ENCODE results near the gene SH3GL2. TPM values are rescaled to one million over a fixed set of nuclear protein-coding genes. Genes with fewer than 3 reads are reported as not detected.

The SH3GL2 gene
- total and polyA plus RNA-seq, 4 donors, result 0.06 to 0.08 TPM; not detected in 2

- no peak for TF ChIP-seq RXRA (IDR thresholded peaks at IDR 0.05)
- TF ChIP-seq, protein P1, sequence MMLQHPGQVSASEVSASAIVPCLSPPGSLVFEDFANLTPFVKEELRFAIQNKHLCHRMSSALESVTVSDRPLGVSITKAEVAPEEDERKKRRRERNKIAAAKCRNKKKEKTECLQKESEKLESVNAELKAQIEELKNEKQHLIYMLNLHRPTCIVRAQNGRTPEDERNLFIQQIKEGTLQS (IDR thresholded peaks at IDR 0.05), result no peak
- no peak for TF ChIP-seq GABPA (IDR thresholded peaks at IDR 0.05 in 1 of 2, conservative IDR thresholded peaks at IDR 0.05 in 1 of 2)
- no peak for TF ChIP-seq ZBTB33 (IDR thresholded peaks at IDR 0.05)
- no peak for TF ChIP-seq NR2F2 (IDR thresholded peaks at IDR 0.05)
- Histone ChIP-seq H3K4me1 (ENCODE audit: control insufficient read depth in 4 of 4, insufficient read depth in 4 of 4, low read length in 3 of 4) (no peaks in the 10 kb centered on the region), H3K36me3 (ENCODE audit: control insufficient read depth in 4 of 4, insufficient read depth in 3 of 4, low read depth in 1 of 4, low read length in 3 of 4) (no peaks in the 10 kb centered on the region), H3K9ac (ENCODE audit: low read depth in 1 of 2, low read length in 2 of 2) (no peak overlapping the region), H3K9me3 (ENCODE audit: control insufficient read depth in 4 of 4, low read length in 3 of 4) (no peaks in the 10 kb centered on the region), H3K27me3 (ENCODE audit: control insufficient read depth in 4 of 4, insufficient read depth in 4 of 4, low read length in 3 of 4) (no peaks in the 10 kb centered on the region), H3K27ac (ENCODE audit: low read depth in 1 of 2, low read length in 2 of 2) (no peak overlapping the region), H3K4me3 (ENCODE audit: low read depth in 1 of 3, low read length in 3 of 3) (no peak overlapping the region)
- DNase-seq (ENCODE audit: low spot score), result no peak
- 39% methylated on average over 2 of the region's 2 CpGs for whole genome bisulfite sequencing
Measured at GRCh38 chr9:17832812-17833211, 253.9 kb downstream of the SH3GL2 start.

DNA sequence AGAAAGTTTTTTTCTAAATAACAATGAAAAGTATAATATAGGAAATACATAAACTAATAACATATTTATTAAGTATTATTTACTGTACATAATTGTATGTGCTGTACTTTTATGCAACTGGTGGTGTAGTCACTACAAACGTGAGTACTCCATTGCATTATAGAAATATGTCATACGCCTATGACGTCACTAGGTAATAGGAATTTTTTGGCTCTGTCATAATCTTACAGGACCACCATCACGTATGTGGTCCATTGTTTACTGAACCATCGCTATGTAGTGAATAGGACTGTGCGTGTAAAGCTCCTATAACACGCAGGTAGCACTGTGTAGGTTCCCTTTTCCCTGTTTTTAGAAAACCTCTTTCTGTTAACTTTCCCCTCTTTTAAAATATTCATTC, 255.0 kb downstream of the SH3GL2 start:
- H3K27me3 ChIP-seq (ENCODE audit: control insufficient read depth in 4 of 4, insufficient read depth in 4 of 4, low read length in 3 of 4), result no peaks in the 10 kb centered on the region
- 88% methylated on average over 7 of the region's 7 CpGs for WGBS

More for the DNA sequence above, 255.0 kb downstream of the SH3GL2 start:
- Histone ChIP-seq H3K27ac (ENCODE audit: low read depth in 1 of 2, low read length in 2 of 2) (no peak overlapping the region), H3K9ac (ENCODE audit: low read depth in 1 of 2, low read length in 2 of 2) (no peak overlapping the region), H3K36me3 (ENCODE audit: control insufficient read depth in 4 of 4, insufficient read depth in 3 of 4, low read depth in 1 of 4, low read length in 3 of 4) (no peaks in the 10 kb centered on the region), H3K4me1 (ENCODE audit: control insufficient read depth in 4 of 4, insufficient read depth in 4 of 4, low read length in 3 of 4) (no peaks in the 10 kb centered on the region), H3K4me3 (ENCODE audit: low read depth in 1 of 3, low read length in 3 of 3) (no peak overlapping the region), H3K9me3 (ENCODE audit: control insufficient read depth in 4 of 4, low read length in 3 of 4) (no peaks in the 10 kb centered on the region)
- DNase-seq (ENCODE audit: low spot score), result no peak
- TF ChIP-seq EGR1 (IDR thresholded peaks at IDR 0.05; ENCODE audit: low read depth in 2 of 2), result no peak
- TF ChIP-seq, protein P2, sequence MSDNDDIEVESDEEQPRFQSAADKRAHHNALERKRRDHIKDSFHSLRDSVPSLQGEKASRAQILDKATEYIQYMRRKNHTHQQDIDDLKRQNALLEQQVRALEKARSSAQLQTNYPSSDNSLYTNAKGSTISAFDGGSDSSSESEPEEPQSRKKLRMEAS (IDR thresholded peaks at IDR 0.05), result no peak
- TF ChIP-seq HNF4A (conservative IDR thresholded peaks at IDR 0.05), result no peak
- no peak for TF ChIP-seq JUND (IDR thresholded peaks at IDR 0.05)
- TF ChIP-seq GABPA (IDR thresholded peaks at IDR 0.05 in 1 of 2, conservative IDR thresholded peaks at IDR 0.05 in 1 of 2), result no peak
- TF ChIP-seq, protein P1 (IDR thresholded peaks at IDR 0.05), result no peak
- TF ChIP-seq FOXA2 (IDR thresholded peaks at IDR 0.05), result no peak
- no peak for TF ChIP-seq HNF4G (IDR thresholded peaks at IDR 0.05)
- no peak for TF ChIP-seq SP1 (IDR thresholded peaks at IDR 0.05)
- TF ChIP-seq ZBTB33 (IDR thresholded peaks at IDR 0.05), result no peak
- TF ChIP-seq FOXA1 (IDR thresholded peaks at IDR 0.05), result no peak
- no peak for TF ChIP-seq TAF1 (conservative IDR thresholded peaks at IDR 0.05)
- TF ChIP-seq RXRA (IDR thresholded peaks at IDR 0.05), result no peak
- TF ChIP-seq CTCF (IDR thresholded peaks at IDR 0.05; ENCODE audit: low read depth, low read length, missing input control), result no peak
- no peak for TF ChIP-seq YY1 (IDR thresholded peaks at IDR 0.05)

All from liver (tissue), 9 donors.